Parathyroid adenoma (tissue), 2 donors: ENCODE results near the gene IBA57.

Experiments
- H2AFZ ChIP-seq: fragments of 300-600 bp; sonication (generic); one replicate; pipeline ENCODE4 v1.7.0; 2017; ENCODE audit warnings: antibody characterized with exemption, mild to moderate bottlenecking
- H3K27ac ChIP-seq: fragments of 300-600 bp; sonication (generic); one replicate; pipeline ENCODE4 v1.7.0; 2017
- H3K27me3 ChIP-seq: fragments of 300-600 bp; sonication (generic); one replicate; pipeline ENCODE4 v1.7.0; 2017; ENCODE audit warnings: low read length; ENCODE audit not compliant: control insufficient read depth, insufficient read depth
- H3K36me3 ChIP-seq: fragments of 300-600 bp; sonication (generic); one replicate; pipeline ENCODE4 v1.7.0; 2017; ENCODE audit warnings: low read length; ENCODE audit not compliant: control insufficient read depth, insufficient read depth
- H3K4me1 ChIP-seq: fragments of 300-600 bp; sonication (generic); one replicate; pipeline ENCODE4 v1.7.0; 2017; ENCODE audit warnings: control low read depth
- H3K4me2 ChIP-seq: fragments of 300-600 bp; sonication (generic); one replicate; pipeline ENCODE4 v1.7.0; 2017; ENCODE audit warnings: low read length
- H3K4me3 ChIP-seq: fragments of 300-600 bp; sonication (generic); one replicate; pipeline ENCODE4 v1.7.0; 2017; ENCODE audit warnings: low read depth, low read length
- H3K79me2 ChIP-seq: fragments of 300-600 bp; sonication (generic); one replicate; pipeline ENCODE4 v1.7.0; 2017; ENCODE audit warnings: control low read depth
- H3K9ac ChIP-seq: fragments of 300-600 bp; sonication (generic); one replicate; pipeline ENCODE4 v1.7.0; 2017; ENCODE audit warnings: mild to moderate bottlenecking
- H3K9me3 ChIP-seq: fragments of 300-600 bp; sonication (generic); one replicate; pipeline ENCODE4 v1.7.0; 2017; ENCODE audit warnings: low read length; ENCODE audit not compliant: control insufficient read depth
- TF ChIP-seq, protein P1 (sequence below): fragments of 300-600 bp; sonication (generic); IDR thresholded peaks from one replicate; pipeline ENCODE4 v1.7.0; 2017; ENCODE audit warnings: antibody characterized with exemption, mild to moderate bottlenecking
- donor health status: primary hyperparathyroidism.

IBA57 gene

GRCh38 chr1:228174482-228175315, 9.1 kb downstream of the IBA57 start:
- no peak overlapping the region for H2AFZ ChIP-seq
- no peaks in the 10 kb centered on the region for H3K27me3 ChIP-seq
- H3K27ac ChIP-seq, result no peak overlapping the region
- peaks cover 3% of the 10 kb centered on the region for H3K4me1 ChIP-seq
- H3K9ac ChIP-seq, result no peak overlapping the region
- H3K79me2 ChIP-seq, result no peaks in the 10 kb centered on the region
- no peak overlapping the region for H3K4me3 ChIP-seq
- H3K36me3 ChIP-seq, result no peaks in the 10 kb centered on the region
- no peak overlapping the region for H3K4me2 ChIP-seq
- no peaks in the 10 kb centered on the region for H3K9me3 ChIP-seq
- TF ChIP-seq, protein P1, sequence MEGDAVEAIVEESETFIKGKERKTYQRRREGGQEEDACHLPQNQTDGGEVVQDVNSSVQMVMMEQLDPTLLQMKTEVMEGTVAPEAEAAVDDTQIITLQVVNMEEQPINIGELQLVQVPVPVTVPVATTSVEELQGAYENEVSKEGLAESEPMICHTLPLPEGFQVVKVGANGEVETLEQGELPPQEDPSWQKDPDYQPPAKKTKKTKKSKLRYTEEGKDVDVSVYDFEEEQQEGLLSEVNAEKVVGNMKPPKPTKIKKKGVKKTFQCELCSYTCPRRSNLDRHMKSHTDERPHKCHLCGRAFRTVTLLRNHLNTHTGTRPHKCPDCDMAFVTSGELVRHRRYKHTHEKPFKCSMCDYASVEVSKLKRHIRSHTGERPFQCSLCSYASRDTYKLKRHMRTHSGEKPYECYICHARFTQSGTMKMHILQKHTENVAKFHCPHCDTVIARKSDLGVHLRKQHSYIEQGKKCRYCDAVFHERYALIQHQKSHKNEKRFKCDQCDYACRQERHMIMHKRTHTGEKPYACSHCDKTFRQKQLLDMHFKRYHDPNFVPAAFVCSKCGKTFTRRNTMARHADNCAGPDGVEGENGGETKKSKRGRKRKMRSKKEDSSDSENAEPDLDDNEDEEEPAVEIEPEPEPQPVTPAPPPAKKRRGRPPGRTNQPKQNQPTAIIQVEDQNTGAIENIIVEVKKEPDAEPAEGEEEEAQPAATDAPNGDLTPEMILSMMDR, result no peak

GRCh38 chr1:228175316-228176023, 9.9 kb downstream of the IBA57 start:
- Histone ChIP-seq H3K4me1 (peaks cover 3% of the 10 kb centered on the region), H3K9me3 (no peaks in the 10 kb centered on the region), H3K79me2 (no peaks in the 10 kb centered on the region), H3K27ac (no peak overlapping the region), H3K4me2 (no peak overlapping the region), H2AFZ (no peak overlapping the region), H3K9ac (no peak overlapping the region), H3K4me3 (no peak overlapping the region), H3K36me3 (no peaks in the 10 kb centered on the region), H3K27me3 (no peaks in the 10 kb centered on the region)
- TF ChIP-seq, protein P1, result no peak

GRCh38 chr1:228176024-228176395, 10.4 kb downstream of the IBA57 start:
- no peak overlapping the region for H3K4me3 ChIP-seq
- H3K36me3 ChIP-seq, result no peaks in the 10 kb centered on the region
- H3K79me2 ChIP-seq, result no peaks in the 10 kb centered on the region
- H3K27me3 ChIP-seq, result no peaks in the 10 kb centered on the region
- no peaks in the 10 kb centered on the region for H3K9me3 ChIP-seq
- H2AFZ ChIP-seq, result no peak overlapping the region
- no peak overlapping the region for H3K27ac ChIP-seq
- no peak overlapping the region for H3K4me2 ChIP-seq
- H3K4me1 ChIP-seq, result peaks cover 3% of the 10 kb centered on the region
- H3K9ac ChIP-seq, result no peak overlapping the region
- TF ChIP-seq, protein P1, result no peak

- Histone ChIP-seq H3K27me3 (no peaks in the 10 kb centered on the region), H3K79me2 (no peaks in the 10 kb centered on the region), H3K36me3 (no peaks in the 10 kb centered on the region), H3K27ac (no peak overlapping the region), H3K4me3 (no peak overlapping the region), H3K4me1 (peaks cover 3% of the 10 kb centered on the region), H3K4me2 (no peak overlapping the region), H2AFZ (no peak overlapping the region), H3K9me3 (no peaks in the 10 kb centered on the region), H3K9ac (no peak overlapping the region)
- TF ChIP-seq, protein P1, result no peak
Observed at GRCh38 chr1:228176461-228177182, 11.0 kb downstream of the IBA57 start.
